GM18867 (cell line): ENCODE data around the gene LPP.
A peak's percentile ranks its signal among the peaks of the same experiment; 100 is the strongest.
"Not testable (repeated sequence)": the region's sequence is repeated elsewhere in the genome, so short reads cannot be mapped to it uniquely, and the experiment has no call there.

Source experiments
- ATAC-seq: cut with Tn5 transposase; IDR thresholded peaks from one replicate; pipeline ENCODE4 v1.9.1; 2021; ENCODE audit warnings: mild to moderate bottlenecking, moderate library complexity; ENCODE audit not compliant: unreplicated experiment

LPP gene

DNA sequence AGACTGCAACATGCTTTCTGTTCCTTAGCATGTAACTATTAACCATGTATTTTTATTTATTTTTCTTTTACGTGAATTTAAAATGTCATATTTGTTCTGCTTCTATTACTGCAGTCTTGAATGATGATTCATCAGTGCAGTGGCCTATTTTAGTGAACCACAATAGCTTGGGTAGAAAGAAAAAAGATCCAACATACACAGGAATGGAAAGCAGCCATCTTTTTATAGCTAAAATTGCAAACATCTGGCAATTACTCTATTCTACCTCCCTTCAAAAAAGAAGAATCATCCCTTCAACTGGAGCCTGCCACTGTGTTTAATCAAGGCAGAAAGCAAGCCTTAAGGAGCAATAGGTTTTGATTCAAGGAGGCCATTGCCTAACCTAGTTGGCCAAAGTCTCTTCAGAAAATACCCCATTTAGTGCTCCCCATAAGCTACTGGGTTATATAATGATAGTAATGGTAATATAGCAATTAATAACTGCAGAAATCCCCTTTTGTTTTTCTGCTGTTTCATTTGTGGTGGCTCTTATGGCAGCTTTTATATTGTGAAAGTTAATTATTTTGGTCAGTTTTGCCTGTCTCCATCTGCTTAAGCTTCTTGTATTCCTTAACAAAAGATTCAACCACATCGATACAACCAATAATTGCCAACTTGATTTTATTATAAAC lies 267.3 kb downstream of the LPP start:
- peak; percentile 33 for ATAC-seq

DNA sequence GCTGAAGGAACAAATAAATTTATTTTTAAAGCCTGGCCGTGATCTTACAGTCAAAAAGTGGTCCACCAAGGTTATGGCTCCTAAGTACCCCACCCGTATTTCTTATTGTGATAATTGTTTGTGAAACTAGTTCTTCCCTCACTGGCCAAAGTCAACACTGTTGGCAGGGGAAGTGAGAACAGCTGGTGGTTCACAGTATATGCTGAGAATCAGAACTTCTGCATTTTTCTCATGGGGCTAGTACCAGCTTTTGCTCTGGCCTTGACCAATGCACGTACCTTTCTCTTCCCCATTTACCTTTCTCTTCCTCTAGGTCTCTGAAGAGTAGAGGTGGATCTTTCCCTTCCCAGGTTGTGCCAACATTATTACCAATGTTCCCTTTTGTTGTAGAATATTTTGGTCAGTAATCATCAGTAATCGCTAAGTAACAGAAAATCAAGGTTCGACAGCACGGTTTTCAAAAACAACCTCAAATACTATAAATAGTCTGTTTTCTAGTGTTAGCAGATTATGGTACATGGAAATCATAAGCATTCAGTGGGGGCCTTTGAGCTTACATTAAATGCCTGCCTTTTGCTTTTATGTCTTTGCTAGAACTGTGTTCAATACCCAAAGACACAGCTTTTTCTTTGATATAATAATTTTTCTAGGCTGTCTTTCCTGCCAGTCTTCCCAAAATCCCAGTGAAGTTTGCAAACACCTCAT lies 268.0 kb downstream of the LPP start:
- peak; percentile 100 for ATAC-seq

DNA sequence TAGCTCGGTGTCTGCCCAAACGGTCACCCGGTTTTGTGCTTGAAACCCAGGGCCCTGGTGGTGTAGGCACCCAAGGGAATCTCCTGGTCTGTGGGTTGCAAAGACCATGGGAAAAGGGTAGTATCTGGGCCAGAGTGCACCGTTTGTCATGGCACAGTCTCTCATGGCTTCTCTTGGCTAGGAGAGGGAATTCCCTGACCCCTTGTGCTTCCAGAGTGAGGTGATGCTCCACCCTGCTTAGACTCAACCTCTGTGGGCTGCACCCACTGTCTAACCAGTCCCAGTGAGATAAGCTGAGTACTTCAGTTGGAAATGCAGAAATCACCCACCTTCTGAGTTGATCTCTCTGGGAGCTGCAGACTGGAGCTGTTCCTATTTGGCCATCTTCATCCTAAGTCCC lies 274.0 kb downstream of the LPP start:
- not testable (repeated sequence) for ATAC-seq

DNA sequence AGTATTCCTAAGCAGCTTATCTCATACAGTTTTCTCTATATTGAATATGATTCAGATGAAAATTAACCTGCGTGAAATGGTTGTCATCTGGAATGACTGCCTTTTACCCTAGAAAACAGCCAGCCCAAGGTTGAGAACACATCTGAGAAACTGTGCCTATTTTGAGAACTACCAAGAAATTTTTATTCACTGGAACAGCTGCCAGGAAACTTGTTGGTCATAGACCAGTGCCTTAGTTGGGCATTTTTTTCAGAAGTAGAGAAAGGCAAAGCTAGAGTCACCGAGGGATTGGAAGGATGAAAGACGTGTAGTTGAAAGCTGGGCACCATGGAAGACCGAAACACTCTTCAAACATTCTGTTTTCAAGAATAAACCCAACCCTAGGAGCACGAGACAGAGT lies 277.1 kb downstream of the LPP start:
- no peak for ATAC-seq

DNA sequence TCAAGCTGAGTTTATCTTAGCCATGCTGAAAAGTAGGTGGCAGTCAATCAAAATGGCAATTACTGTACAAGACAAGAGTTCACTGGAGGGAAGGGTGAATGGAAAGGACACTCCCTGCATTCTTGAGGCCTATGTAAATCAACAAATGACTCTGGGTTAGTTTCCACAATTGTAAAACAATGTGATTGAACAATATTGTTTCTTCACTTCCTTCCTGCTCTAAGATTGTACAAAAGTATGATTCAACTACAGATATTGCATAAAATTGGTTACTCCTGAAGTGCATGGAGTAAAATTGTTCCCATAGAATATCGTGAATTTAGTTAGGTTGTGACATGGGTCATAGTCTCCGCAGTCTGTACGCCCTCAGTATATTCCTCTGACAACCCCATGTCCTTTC lies 277.6 kb downstream of the LPP start:
- no peak for ATAC-seq

DNA sequence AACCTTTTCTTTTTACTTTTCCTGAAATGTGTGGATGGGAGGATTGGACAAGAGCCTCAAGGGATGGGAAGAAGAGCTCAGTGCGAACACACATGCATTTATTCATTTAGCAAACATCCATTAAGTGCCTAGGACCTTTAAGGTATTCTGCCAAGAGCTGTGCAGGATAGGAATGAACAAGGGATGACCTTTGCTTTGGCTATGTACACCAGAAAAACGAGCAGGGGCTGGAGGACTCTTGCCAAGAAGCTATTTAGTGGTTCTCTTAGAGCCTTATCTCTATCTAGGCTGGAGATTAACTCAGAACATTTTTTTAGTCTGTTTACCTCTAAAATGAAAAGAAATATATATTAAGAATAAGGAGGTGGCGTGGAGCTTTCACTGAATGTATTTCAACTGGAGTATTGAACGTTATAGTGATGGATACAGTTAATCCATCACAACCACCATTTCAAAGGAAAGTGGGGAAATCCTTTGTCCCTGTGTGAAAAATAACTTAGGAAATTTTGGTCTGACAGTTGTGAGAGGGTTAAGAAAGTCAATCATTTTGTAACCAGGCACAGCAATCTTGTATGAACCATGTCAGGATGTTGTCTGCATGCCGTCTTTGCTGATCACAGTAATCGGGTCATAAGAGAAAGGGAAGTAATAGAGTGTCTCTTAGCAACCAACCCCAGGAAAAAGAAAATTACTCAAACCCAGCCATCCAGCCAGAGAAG lies 279.0 kb downstream of the LPP start:
- ATAC-seq = no peak

DNA sequence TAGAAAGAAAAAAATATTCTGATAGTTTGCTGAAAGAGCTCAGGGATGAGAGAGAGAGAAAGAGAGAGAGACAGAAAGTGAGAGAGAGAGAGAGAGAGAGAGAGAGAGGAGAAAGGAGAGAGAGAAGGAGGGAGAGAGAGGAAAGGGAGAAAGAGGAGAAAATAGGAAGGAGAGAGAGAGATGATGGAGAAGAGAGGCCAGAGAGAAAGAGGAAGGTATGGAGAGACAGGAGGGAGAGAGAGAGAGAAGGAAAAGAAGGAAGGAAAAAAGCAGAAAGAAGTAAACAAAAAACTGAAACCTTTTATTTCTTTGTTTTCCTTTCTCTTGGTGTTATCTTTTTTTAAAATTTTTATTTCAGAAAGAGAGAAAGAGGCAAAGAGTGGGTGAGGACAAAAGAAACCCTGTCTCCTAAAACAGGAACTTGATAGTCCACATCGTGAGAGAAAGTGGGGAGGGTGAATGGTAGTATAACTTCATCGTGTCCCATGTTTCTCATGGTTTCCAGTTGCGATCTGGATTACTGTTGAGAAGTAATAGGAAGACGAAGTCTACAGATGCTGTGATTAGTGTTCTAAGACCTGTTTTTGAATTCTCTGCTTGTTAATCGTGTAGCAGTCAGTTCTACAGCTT lies 279.7 kb downstream of the LPP start:
- no peak for ATAC-seq

DNA sequence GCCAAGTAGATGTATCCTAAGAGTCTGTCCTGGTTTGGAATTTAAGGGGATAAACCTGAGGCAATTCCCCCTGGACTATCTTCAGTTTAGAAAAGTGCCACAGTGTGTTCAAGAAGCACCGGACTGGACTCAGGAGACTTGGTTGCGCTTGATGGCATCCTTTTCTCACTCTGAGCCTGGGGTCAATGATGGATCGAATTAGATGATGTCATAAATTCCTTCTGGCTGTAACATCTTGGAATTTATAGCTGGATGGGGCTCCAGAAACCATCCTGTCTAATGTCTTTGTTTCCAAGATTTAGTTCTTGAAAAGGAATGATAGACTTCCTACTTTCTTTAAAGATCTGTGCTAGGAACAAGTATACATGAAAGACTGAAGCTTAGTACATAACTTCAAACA lies 280.6 kb downstream of the LPP start:
- ATAC-seq = no peak

DNA sequence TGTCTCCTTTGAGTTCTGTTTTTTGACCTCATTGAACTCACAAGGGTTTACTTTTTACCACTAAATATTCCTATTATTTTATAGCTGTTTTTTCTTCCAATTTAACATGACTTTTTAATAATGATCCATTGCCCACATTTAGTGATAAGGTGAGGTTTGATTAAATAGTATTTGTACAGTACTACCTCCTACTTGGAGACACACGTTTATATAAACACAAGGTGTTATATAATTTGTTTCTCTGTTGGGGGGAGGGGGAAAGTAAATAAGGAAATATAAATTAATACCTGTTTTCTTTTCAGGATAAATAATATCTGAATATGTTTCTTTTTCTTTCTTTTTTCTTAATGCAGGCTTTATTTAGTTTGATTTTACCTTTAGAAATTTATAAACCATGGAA lies 281.3 kb downstream of the LPP start:
- no peak for ATAC-seq

DNA sequence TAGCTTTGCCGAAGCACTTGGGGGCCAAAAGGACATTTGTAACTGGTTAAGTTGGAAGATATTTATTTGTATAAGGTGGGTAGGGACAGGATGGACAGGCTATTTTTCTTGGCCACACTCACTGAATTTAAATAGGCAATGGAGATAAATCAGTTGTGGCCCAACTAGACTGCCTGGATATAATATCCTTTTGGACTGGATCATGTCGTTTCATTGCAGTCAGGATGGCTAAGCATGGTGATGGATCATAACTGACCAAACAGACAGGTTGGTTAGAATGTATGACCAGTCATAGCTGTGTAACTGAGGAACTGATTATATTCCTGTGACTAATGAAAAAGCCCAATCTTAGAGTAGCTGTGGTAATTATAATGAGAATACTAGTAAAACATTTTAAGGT lies 284.0 kb downstream of the LPP start:
- no peak for ATAC-seq

DNA sequence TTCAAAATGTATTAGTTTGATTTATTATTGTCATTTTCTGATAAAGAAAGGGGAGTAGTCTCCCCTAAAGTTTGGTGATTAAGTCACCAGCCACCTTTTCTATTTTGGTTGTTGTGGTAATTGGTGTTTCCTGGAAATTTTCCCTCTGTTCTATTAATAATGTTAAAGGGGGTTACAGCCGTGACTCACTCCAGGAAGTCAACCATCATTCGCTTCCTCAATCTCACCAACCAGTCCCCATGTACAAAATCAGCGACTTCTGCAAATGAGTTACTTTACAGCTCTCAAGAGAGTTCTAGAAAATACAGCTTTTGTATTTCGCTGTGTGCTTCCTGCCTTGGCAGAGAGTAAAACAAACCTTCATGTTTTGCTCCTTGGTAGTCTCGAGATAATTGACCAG lies 285.1 kb downstream of the LPP start:
- ATAC-seq = peak; percentile 66

DNA sequence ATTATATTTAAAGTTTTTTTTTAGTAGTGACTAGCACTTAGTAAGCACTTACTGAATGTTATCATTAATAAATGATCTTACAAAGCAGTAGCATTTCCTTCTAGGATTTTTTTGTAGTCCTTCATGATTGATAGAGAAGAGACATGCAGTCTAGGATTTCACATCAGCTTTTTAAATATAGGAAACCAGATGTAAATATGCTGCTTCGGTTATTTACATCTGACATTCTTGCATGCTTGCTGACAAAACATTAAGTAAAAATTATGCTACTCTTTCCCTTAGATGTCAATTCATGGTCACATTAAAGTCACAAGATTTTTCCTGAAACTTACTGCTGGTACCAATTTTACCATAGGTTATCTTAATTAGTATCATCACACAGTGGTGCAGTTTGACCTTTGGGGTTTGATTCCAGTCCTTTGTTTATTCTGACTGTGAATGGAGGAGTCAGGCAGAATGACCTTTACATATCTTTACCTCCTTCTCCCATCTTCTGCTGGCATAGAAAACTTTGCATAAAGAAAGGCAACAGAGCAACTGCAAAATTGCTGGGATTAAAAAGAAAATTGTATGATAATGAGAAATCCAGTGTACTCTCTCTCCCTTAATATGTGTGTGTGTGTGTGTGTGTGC lies 286.5 kb downstream of the LPP start:
- ATAC-seq = no peak

DNA sequence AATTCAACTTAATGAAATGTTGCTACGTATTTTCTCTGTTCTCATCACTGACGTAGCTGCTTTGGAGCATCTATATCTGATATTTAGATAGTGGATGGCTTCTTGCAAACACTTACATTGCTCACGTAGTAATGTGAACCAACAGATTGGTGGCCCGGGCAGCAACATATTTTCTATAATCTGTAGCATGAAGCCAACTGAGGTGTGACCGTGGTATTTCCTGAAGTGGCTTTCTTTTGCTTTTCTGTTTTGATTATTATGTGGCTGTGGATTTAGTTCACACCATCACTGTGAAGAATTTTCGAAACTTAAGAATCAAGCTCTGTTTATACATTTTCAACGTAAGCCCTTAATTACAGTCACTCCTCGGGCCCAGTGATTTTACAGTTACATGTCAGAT lies 288.5 kb downstream of the LPP start:
- no peak for ATAC-seq

DNA sequence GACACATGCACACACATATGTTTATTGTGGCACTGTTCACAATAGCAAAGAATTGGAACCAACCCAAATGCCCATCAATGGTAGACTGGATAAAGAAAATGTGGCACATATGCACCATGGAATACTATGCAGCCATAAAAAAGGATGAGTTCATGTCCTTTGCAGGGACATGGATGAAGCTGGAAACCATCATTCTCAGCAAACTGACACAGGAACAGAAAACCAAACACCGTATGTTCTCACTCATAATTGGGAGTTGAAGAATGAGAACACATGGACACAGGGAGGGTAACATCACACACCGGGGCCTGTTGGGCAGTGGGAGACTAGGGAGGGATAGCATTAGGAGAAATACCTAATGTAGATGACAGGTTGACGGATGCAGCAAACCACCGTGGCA lies 291.2 kb downstream of the LPP start:
- ATAC-seq = not testable (repeated sequence)

DNA sequence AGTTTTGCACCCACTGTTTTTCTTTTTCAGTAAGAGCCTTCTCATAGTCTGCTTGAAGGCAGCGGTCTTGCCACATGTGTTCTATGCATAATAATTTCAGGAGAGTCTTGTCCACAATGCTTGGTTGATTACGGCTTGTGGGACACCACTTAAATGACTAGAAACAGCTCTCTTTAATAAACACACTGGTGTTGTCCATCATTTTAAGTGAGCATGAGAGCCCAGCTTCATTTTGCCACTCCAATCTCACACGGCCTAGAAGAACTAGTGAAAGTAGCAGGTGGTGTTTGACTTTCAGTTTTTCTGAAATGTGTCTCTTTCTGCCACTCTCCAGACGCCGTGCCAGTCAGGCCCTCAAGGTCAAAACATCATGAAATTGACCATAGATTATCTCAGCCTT lies 292.1 kb downstream of the LPP start:
- ATAC-seq = peak; percentile 81

DNA sequence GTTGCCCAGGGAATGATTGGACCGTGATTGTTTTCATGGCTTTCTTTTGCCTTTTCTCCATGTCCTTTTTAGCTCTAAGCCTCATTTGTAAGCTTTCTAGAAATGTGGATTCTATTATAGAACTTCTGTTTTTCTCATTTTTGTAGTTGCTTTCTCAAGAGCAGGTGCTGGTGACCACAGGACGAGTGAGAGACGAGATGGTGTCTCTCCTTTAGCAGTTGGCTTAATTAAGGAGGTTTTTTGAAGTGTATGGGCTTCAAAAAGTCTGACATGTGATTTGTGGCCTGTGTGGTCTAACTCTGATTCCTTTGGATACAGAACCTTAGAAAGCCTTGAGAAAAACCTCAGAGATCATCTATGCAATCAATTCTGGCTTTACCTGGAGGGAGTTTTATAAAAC lies 292.8 kb downstream of the LPP start:
- peak; percentile 66 for ATAC-seq

DNA sequence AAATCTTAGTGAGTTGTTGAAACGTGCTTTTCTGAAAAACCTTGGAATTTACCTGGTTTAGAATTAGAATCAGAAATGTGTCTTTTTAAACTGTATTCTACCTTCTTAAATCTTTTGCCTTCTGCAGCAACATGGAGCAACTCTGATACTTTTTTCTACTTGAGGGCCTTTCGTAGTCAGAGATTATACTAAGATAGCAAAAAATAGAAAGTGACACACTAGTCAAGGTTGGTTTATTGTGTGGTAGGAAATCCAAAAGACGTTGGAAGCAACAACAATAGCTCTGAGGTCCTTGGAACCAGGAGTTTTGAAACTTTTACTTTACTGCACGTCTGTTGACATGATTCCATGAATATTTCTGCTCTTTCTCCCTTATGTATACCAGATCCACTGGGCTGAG lies 294.9 kb downstream of the LPP start:
- ATAC-seq = no peak

DNA sequence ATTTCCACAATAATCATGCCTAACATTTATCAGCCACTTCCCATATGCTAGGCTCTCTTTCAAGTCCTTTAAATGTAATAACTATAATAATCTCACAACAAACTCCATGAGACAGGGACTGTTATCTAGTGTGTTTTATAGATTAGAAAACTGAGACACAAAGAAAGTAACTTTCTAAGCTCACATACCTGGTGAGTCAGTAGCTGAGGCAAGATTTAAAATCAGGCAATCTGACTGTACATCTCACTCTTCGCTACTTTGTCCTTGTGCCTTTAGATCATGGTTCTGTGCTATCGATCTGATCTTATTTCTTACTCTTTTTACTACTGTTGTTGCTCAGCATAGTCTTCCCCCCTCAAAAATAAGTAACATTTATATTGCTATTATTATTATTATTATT lies 295.5 kb downstream of the LPP start:
- no peak for ATAC-seq

DNA sequence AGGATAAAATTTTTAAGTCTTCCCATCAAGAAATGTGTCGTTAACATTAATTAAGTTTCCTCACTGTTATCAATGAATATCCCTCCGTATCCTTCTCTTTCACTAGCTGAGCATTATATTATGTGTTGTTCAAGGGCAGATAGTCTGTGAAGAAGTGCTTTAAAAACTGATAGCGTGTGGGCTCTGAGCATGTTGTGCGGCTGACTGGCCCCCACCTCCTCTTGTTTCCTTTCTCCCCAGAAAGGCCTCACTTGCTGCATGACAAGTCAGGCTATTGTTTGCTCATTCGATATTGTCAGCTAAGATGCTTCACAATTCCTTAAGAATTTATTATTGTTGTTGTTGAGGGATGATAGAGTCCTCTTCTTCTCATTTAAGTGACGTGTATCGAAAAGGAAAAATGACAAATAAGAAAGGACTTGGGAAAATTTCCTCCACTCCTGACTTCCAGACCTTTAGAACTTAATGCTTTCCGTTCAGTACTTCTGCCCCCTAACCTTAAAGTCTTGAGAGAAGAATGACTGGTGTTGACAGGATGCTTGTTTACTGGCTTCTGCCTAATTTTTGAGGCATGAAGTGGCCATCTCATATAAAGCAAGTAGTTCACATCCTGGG lies 298.3 kb downstream of the LPP start:
- no peak for ATAC-seq

DNA sequence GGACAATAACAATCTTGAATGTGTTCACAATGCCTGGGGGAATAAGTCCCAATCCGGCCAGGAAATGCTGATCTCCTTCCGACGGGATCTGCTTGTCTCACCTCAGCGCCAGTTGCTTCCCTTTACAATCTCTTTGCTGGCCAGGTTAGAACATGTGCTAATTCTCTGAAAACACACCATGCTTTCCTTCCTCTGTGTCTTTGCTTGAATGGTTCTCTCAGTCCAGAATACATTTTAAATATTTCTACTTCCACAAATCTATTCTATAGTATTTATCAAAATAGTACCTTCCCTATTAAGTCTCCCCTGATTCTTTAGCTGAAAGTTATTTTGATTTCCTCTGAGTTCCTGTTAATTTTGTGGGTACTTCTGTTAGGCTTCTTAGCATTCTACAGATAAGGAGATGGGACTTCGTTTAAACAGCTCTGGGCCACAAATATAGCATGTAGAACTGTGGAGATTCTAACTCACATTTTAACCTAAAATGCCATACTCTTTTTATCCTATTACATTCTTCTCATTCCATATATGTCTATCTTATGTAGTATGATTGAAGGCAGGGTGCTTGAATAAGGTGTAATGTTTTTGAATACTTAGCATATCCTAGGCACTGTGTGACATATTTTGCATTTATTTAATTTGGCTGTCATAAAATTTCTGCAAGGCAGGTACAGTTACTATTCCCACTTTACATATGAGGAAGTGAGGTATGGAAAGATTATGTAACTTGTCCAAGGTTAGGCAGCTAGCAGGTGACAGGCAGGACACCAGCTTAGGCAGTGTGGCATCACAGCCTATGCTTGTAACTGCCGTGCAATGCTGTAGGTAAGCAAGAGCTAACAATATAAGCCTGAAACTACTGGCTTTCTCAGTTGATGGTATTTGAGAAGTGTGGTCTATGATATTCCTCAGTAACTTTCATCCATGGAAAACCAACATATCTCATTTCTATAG lies 299.8 kb downstream of the LPP start:
- no peak for ATAC-seq
